KOPT-K1 (cell line): Measurements from ENCODE around the gene VASH1.
"Not testable (repeated sequence)": the region's sequence is repeated elsewhere in the genome, so short reads cannot be mapped to it uniquely, and the experiment has no call there.

Experiments
- H3K27ac ChIP-seq: fragments of 200-600 bp; sonication (generic); 2 replicates; pipeline ENCODE4 v1.5.1; 2016; ENCODE audit warnings: antibody characterized with exemption, mild to moderate bottlenecking, low read depth, low read length; ENCODE audit not compliant: poor library complexity, severe bottlenecking
- H3K36me3 ChIP-seq: fragments of 200-600 bp; sonication (generic); 2 replicates; pipeline ENCODE4 v1.5.1; 2017; ENCODE audit warnings: antibody characterized with exemption, mild to moderate bottlenecking, low read length, moderate library complexity; ENCODE audit not compliant: insufficient read depth
- H3K9me3 ChIP-seq: fragments of 200-600 bp; sonication (generic); 2 replicates; pipeline ENCODE4 v1.5.1; 2017; ENCODE audit warnings: antibody characterized with exemption, low read length, mild to moderate bottlenecking; ENCODE audit not compliant: insufficient read depth, poor library complexity, severe bottlenecking

Gene VASH1

GRCh38 chr14:76761136-76761959 lies at the start of gene VASH1:
Gene VASH1, plus strand, starts transcription at chr14:76761468. Its CDS starts 1,354 bp downstream, at chr14:76762822.
- H3K27ac ChIP-seq = no peak within 1 kb of the TSS
- H3K9me3 ChIP-seq = peaks cover 7% of the 10 kb centered on the region
- H3K36me3 ChIP-seq = no peaks in the 10 kb centered on the region

- Histone ChIP-seq H3K9me3 (peaks cover 8% of the 10 kb centered on the region), H3K27ac (no peak overlapping the region), H3K36me3 (no peaks in the 10 kb centered on the region)
Observed at GRCh38 chr14:76713121-76713520, 48.1 kb upstream of the VASH1 start.

GRCh38 chr14:76714470-76714869 lies 46.8 kb upstream of the VASH1 start:
- Histone ChIP-seq H3K9me3 (peaks cover 8% of the 10 kb centered on the region), H3K36me3 (no peaks in the 10 kb centered on the region), H3K27ac (no peak overlapping the region)

GRCh38 chr14:76715101-76715500 lies 46.2 kb upstream of the VASH1 start:
- no peak overlapping the region for H3K27ac ChIP-seq
- H3K36me3 ChIP-seq = no peaks in the 10 kb centered on the region
- peaks cover 8% of the 10 kb centered on the region for H3K9me3 ChIP-seq

- no peaks in the 10 kb centered on the region for H3K36me3 ChIP-seq
- H3K27ac ChIP-seq = no peak overlapping the region
- H3K9me3 ChIP-seq = peaks cover 8% of the 10 kb centered on the region
Observed at GRCh38 chr14:76715511-76716081, 45.7 kb upstream of the VASH1 start.

- Histone ChIP-seq H3K9me3 (peaks cover 8% of the 10 kb centered on the region), H3K27ac (no peak overlapping the region), H3K36me3 (no peaks in the 10 kb centered on the region)
Observed at GRCh38 chr14:76716285-76716684, 45.0 kb upstream of the VASH1 start.

GRCh38 chr14:76717508-76718290 lies 43.6 kb upstream of the VASH1 start:
- peaks cover 8% of the 10 kb centered on the region for H3K9me3 ChIP-seq
- H3K36me3 ChIP-seq = no peaks in the 10 kb centered on the region
- H3K27ac ChIP-seq = no peak overlapping the region

- Histone ChIP-seq H3K36me3 (no peaks in the 10 kb centered on the region), H3K9me3 (peaks cover 8% of the 10 kb centered on the region), H3K27ac (no peak overlapping the region)
Observed at GRCh38 chr14:76718306-76719040, 42.8 kb upstream of the VASH1 start.

GRCh38 chr14:76719666-76720065 lies 41.6 kb upstream of the VASH1 start:
- H3K27ac ChIP-seq = no peak overlapping the region
- H3K9me3 ChIP-seq = peaks cover 8% of the 10 kb centered on the region
- H3K36me3 ChIP-seq = no peaks in the 10 kb centered on the region

GRCh38 chr14:76720382-76720813 lies 40.9 kb upstream of the VASH1 start:
- Histone ChIP-seq H3K9me3 (peaks cover 8% of the 10 kb centered on the region), H3K36me3 (no peaks in the 10 kb centered on the region), H3K27ac (no peak overlapping the region)

- H3K36me3 ChIP-seq, H3K9me3 ChIP-seq: not testable (repeated sequence)
Observed at GRCh38 chr14:76721506-76721905, 39.8 kb upstream of the VASH1 start.

GRCh38 chr14:76724651-76725550 lies 36.4 kb upstream of the VASH1 start:
- no peaks in the 10 kb centered on the region for H3K36me3 ChIP-seq
- no peak overlapping the region for H3K27ac ChIP-seq
- no peaks in the 10 kb centered on the region for H3K9me3 ChIP-seq

More at GRCh38 chr14:76721506-76721905, 39.8 kb upstream of the VASH1 start:
- not testable (repeated sequence) for H3K27ac ChIP-seq

GRCh38 chr14:76726551-76726970 lies 34.7 kb upstream of the VASH1 start:
- Histone ChIP-seq H3K9me3 (no peaks in the 10 kb centered on the region), H3K27ac (no peak overlapping the region), H3K36me3 (no peaks in the 10 kb centered on the region)

GRCh38 chr14:76727384-76727783 lies 33.9 kb upstream of the VASH1 start:
- H3K36me3 ChIP-seq = no peaks in the 10 kb centered on the region
- no peaks in the 10 kb centered on the region for H3K9me3 ChIP-seq
- H3K27ac ChIP-seq = no peak overlapping the region
